IMR-90 (cell line): ENCODE data around the gene IER5. TPM values are rescaled to one million over a fixed set of nuclear protein-coding genes. Genes with fewer than 3 reads are reported as not detected.

Experiments used
- ATAC-seq: fragments of 200-7000 bp; cut with Tn5 transposase; 2 replicates; pipeline ENCODE4 v1.9.1; 2020; ENCODE audit warnings: low read depth, mild to moderate bottlenecking, moderate library complexity
- BruUV-seq: library from RNA; stranded (reverse); fragments of 400-500 nt; replicated peaks from 2 replicates; lab custom pipeline; 2021; lab: Mats Ljungman, UMichigan
- CTCF ChIA-PET: fragments of 300-600 bp; formaldehyde crosslinking; extraction: SDS; loops from one replicate; lab custom pipeline; 2021; ENCODE audit warnings: antibody characterized with exemption; lab: Yijun Ruan, JAX
- POLR2A ChIA-PET: fragments of 300-600 bp; sonication (Branson Sonifier 250); formaldehyde crosslinking; loops from one replicate; lab custom pipeline; 2022; ENCODE audit warnings: antibody characterized with exemption; ENCODE audit not compliant: unreplicated experiment; lab: Charles Lee
- DNase-seq: peaks from one replicate; pipeline ENCODE4 v3.0.0; 2013
- H2AFZ ChIP-seq: replicated peaks from 2 replicates; pipeline ENCODE3; 2013; ENCODE audit warnings: low read length, mild to moderate bottlenecking; ENCODE audit not compliant: poor library complexity
- H2AK5ac ChIP-seq: 2 replicates; pipeline ENCODE4 v1.6.1; 2013; ENCODE audit warnings: low read depth, low read length, inconsistent platforms
- H2AK9ac ChIP-seq: replicated peaks from 2 replicates; pipeline ENCODE3; 2013; ENCODE audit warnings: mild to moderate bottlenecking, low read depth, low read length, moderate library complexity; ENCODE audit not compliant: poor library complexity
- H2BK120ac ChIP-seq: 2 replicates; pipeline ENCODE4 v1.6.1; 2013; ENCODE audit warnings: low read depth, low read length, inconsistent platforms
- H2BK15ac ChIP-seq: 3 replicates; pipeline ENCODE4 v1.6.1; 2013; ENCODE audit warnings: low read depth, low read length, inconsistent platforms
- H2BK20ac ChIP-seq: 2 replicates; pipeline ENCODE4 v1.6.1; 2013; ENCODE audit warnings: low read depth, mild to moderate bottlenecking, inconsistent platforms, low read length, moderate library complexity
- H2BK5ac ChIP-seq: 2 replicates; pipeline ENCODE4 v1.6.1; 2013; ENCODE audit warnings: mild to moderate bottlenecking, low read depth, low read length, inconsistent platforms; ENCODE audit not compliant: poor library complexity, severe bottlenecking
- H3K14ac ChIP-seq: replicated peaks from 2 replicates; pipeline ENCODE4 v1.6.1; 2013; ENCODE audit warnings: low read depth, low read length, inconsistent platforms
- H3K18ac ChIP-seq: 2 replicates; pipeline ENCODE4 v1.6.1; 2013; ENCODE audit warnings: low read depth, low read length, control low read depth
- H3K23ac ChIP-seq: 2 replicates; pipeline ENCODE4 v1.6.1; 2013; ENCODE audit warnings: low read depth, low read length, inconsistent platforms
- H3K27ac ChIP-seq: 2 replicates; pipeline ENCODE4 v1.5.1; 2013; ENCODE audit warnings: mild to moderate bottlenecking, control low read depth, low read length; ENCODE audit not compliant: insufficient read depth
- H3K27me3 ChIP-seq: 2 replicates; pipeline ENCODE4 v1.6.1; 2013; ENCODE audit warnings: low read length; ENCODE audit not compliant: control insufficient read depth, insufficient read depth
- H3K36me3 ChIP-seq: 2 replicates; pipeline ENCODE4 v1.6.1; 2013; ENCODE audit warnings: low read length, mixed read lengths; ENCODE audit not compliant: control insufficient read depth, insufficient read depth
- H3K4ac ChIP-seq: 2 replicates; pipeline ENCODE4 v1.6.1; 2013; ENCODE audit warnings: low read depth, low read length, inconsistent platforms
- H3K4me1 ChIP-seq: 2 replicates; pipeline ENCODE4 v1.6.1; 2013; ENCODE audit warnings: low read length, mixed read lengths; ENCODE audit not compliant: control insufficient read depth, insufficient read depth
- H3K4me2 ChIP-seq: 2 replicates; pipeline ENCODE4 v1.6.1; 2013; ENCODE audit warnings: low read depth, mild to moderate bottlenecking, control low read depth, low read length, moderate library complexity
- H3K4me3 ChIP-seq: 2 replicates; pipeline ENCODE4 v1.5.1; 2013; ENCODE audit warnings: low read depth, mild to moderate bottlenecking, control low read depth, low read length, moderate library complexity; ENCODE audit not compliant: insufficient read depth
- H3K56ac ChIP-seq: 2 replicates; pipeline ENCODE4 v1.6.1; 2013; ENCODE audit warnings: low read length, inconsistent platforms; ENCODE audit not compliant: insufficient read depth; ENCODE audit errors: extremely low read depth
- H3K79me1 ChIP-seq, 2 experiments: 2 replicates each; pipeline ENCODE4 v1.6.1; 2013; ENCODE audit warnings: low read length in 2 of 2, inconsistent platforms in 1 of 2, low read depth in 1 of 2
- H3K9ac ChIP-seq: 2 replicates; pipeline ENCODE4 v1.6.1; 2013; ENCODE audit warnings: low read depth, low read length, control low read depth
- H3K9me1 ChIP-seq: 2 replicates; pipeline ENCODE4 v1.6.1; 2013; ENCODE audit warnings: low read length, inconsistent platforms; ENCODE audit not compliant: insufficient read depth
- H3K9me3 ChIP-seq: 2 replicates; pipeline ENCODE4 v1.6.1; 2013; ENCODE audit warnings: low read length; ENCODE audit not compliant: control insufficient read depth, insufficient read depth
- H4K20me1 ChIP-seq: 2 replicates; pipeline ENCODE4 v1.6.1; 2013; ENCODE audit warnings: low read length, inconsistent platforms; ENCODE audit not compliant: insufficient read depth
- H4K5ac ChIP-seq: 2 replicates; pipeline ENCODE4 v1.6.1; 2013; ENCODE audit warnings: mild to moderate bottlenecking, low read depth, low read length, control low read depth
- H4K8ac ChIP-seq, 2 experiments: 2 replicates each; pipeline ENCODE4 v1.6.1; 2013; ENCODE audit warnings: low read depth in 2 of 2, low read length in 2 of 2, control low read depth in 1 of 2, inconsistent platforms in 1 of 2
- H4K91ac ChIP-seq: 2 replicates; pipeline ENCODE4 v1.6.1; 2013; ENCODE audit warnings: low read depth, low read length, inconsistent platforms; ENCODE audit not compliant: insufficient read depth
- BHLHE40 ChIP-seq: fragments of 150-350 bp; IDR thresholded peaks from 2 replicates; pipeline ENCODE4 v1.6.1; 2016; ENCODE audit warnings: mild to moderate bottlenecking, low read depth, low read length
- ELK1 ChIP-seq: fragments of 150-350 bp; IDR thresholded peaks from 2 replicates; pipeline ENCODE4 v1.6.1; 2016; ENCODE audit warnings: low read depth, mild to moderate bottlenecking, low read length, moderate library complexity, borderline replicate concordance
- RAD21 ChIP-seq: IDR thresholded peaks from 2 replicates; pipeline ENCODE4 v1.6.1; 2012; ENCODE audit warnings: low read length, improper control_type of control experiment
- RCOR1 ChIP-seq: IDR thresholded peaks from 2 replicates; pipeline ENCODE4 v1.6.1; 2012; ENCODE audit warnings: mild to moderate bottlenecking, low read length, improper control_type of control experiment; ENCODE audit not compliant: insufficient replicate concordance
- RFX5 ChIP-seq: IDR thresholded peaks from 2 replicates; pipeline ENCODE4 v1.8.0; 2012; ENCODE audit warnings: low read depth, mild to moderate bottlenecking, low read length, moderate library complexity
- dilution Hi-C: fragments of 300-500 bp; cut with HindIII; formaldehyde crosslinking; loops from one replicate; pipeline ENCODE4 v1.14.3; 2018; ENCODE audit warnings: low sequenced_read_pairs; ENCODE audit not compliant: unreplicated experiment
- in situ Hi-C: fragments of 300-500 bp; cut with MboI; formaldehyde crosslinking; loops from 3 replicates; pipeline ENCODE4 v1.14.3; 2019; ENCODE audit warnings: low sequenced_read_pairs, inconsistent platforms, mixed read lengths
- intact Hi-C: fragments of 100-400 bp; cut with micrococcal nuclease; formaldehyde crosslinking; loops from 2 replicates; pipeline ENCODE4 v1.10.0; 2022
- polyA plus RNA-seq, 3 experiments: library from polyadenylated mRNA; depleted of rRNA; stranded (reverse); fragments of >200 nt; gene quantifications; 2 replicates each; pipeline ENCODE4 v1.2.3, GENCODE V29; 2012; ENCODE audit warnings: low replicate concordance in 1 of 3
- total RNA-seq: library from RNA; depleted of rRNA; stranded (reverse); fragments of >200 nt; gene quantifications from 2 replicates; pipeline ENCODE4 v1.2.3, GENCODE V29; 2012

The IER5 gene
- total and polyA plus RNA-seq, 2 of the 4 experiments (the other 2 are of a cell fraction), result 15.8 to 27.1 TPM

- Histone ChIP-seq H2AK5ac (no peak overlapping the region), H3K9me3 (peaks cover 3% of the 10 kb centered on the region), H3K23ac (no peak overlapping the region), H2BK120ac (no peak overlapping the region), H3K4me3 (no peak overlapping the region), H3K9ac (no peak overlapping the region), H2BK15ac (no peak overlapping the region), H4K8ac (no peak overlapping the region), H4K91ac (no peak overlapping the region), H3K9me1 (no peaks in the 10 kb centered on the region), H3K79me1 (no peaks in the 10 kb centered on the region), H2AFZ (no peak overlapping the region), H3K18ac (no peak overlapping the region), H2BK5ac (no peak overlapping the region), H3K4me1 (peaks cover 3% of the 10 kb centered on the region), H2BK20ac (no peak overlapping the region), H3K27me3 (no peaks in the 10 kb centered on the region), H3K36me3 (no peaks in the 10 kb centered on the region), H3K56ac (no peak overlapping the region), H2AK9ac (no peak overlapping the region), H3K14ac (no peak overlapping the region), H3K4me2 (no peak overlapping the region), H3K4ac (no peak overlapping the region), H3K27ac (no peak overlapping the region), H4K5ac (no peak overlapping the region), H4K20me1 (no peaks in the 10 kb centered on the region)
- ATAC-seq (no peak), DNase-seq (no peak)
- intact Hi-C loops, result no loop called here
- no peak for TF ChIP-seq BHLHE40
- no peak for TF ChIP-seq RAD21
- TF ChIP-seq RFX5, result no peak
- no peak for TF ChIP-seq ELK1
- no peak for TF ChIP-seq RCOR1
- no TSS peak for BruUV-seq
- CTCF ChIA-PET, result interaction anchor here (1.0 kb wide), 1 partner anchor 8 kb away, joined by 4 read pairs; no protein-coding TSS in a partner anchor
- POLR2A ChIA-PET, result no interaction called here
- dilution Hi-C loops, result no loop called here
- in situ Hi-C loops, result no loop called here
These were observed 29.1 kb upstream of the IER5 start for GRCh38 chr1:181059435-181059834.
